Gastrocnemius medialis (tissue), 4 donors: ENCODE data around the gene ENDOD1.

Experiments
- CTCF ChIP-seq, 5 experiments: fragments of 450-650 bp in 3 of 5; fragments of 200-600 bp in 2 of 5; sonication (generic) in 2 of 5; IDR thresholded peaks in 4 of 5; conservative IDR thresholded peaks in 1 of 5; 1 replicate in 4 of 5; 2 replicates in 1 of 5; pipeline ENCODE4 v1.5.1; 2016 to 2019; ENCODE audit warnings: antibody characterized with exemption in 5 of 5, mild to moderate bottlenecking in 3 of 5, moderate library complexity in 3 of 5
- POLR2A ChIP-seq, 2 donors: fragments of 450-650 bp; IDR thresholded peaks; one replicate each; pipeline ENCODE4 v1.6.1; 2017; ENCODE audit warnings: antibody characterized with exemption in 2 of 2, mild to moderate bottlenecking in 2 of 2, moderate library complexity in 2 of 2

- TF ChIP-seq CTCF (IDR thresholded peaks at IDR 0.05 in 4 of 5, conservative IDR thresholded peaks at IDR 0.05 in 1 of 5) (no peak), POLR2A (IDR thresholded peaks at IDR 0.05) (no peak)
Measured at GRCh38 chr11:95144313-95145235, 54.9 kb downstream of the ENDOD1 start.
